GM20431 (cell line): Measurements from ENCODE around the gene NUP210L.

Experiments
- in situ Hi-C: fragments of 300-500 bp; cut with MseI, MboI; formaldehyde crosslinking; loops from one replicate; pipeline ENCODE4 v1.15.0; 2020; ENCODE audit warnings: low sequenced_read_pairs; ENCODE audit not compliant: unreplicated experiment

Gene NUP210L

GRCh38 chr1:153973071-153973470 lies 181.8 kb downstream of the NUP210L start:
- in situ Hi-C loops: no loop called here

GRCh38 chr1:153970346-153970745 lies 184.5 kb downstream of the NUP210L start:
- in situ Hi-C loops: no loop called here

GRCh38 chr1:153968972-153969371 lies 185.9 kb downstream of the NUP210L start:
- in situ Hi-C loops: no loop called here

GRCh38 chr1:153968408-153968807 lies 186.5 kb downstream of the NUP210L start:
- in situ Hi-C loops: no loop called here

GRCh38 chr1:153968000-153968363 lies 186.9 kb downstream of the NUP210L start:
- in situ Hi-C loops: no loop called here

- in situ Hi-C loops: no loop called here
Observed at GRCh38 chr1:153967107-153967999, 187.5 kb downstream of the NUP210L start, which contains the start of gene CREB3L4. TSS of gene CREB3L4 (plus strand) at chr1:153967902. CDS start at chr1:153968526, 624 bp downstream.

- in situ Hi-C loops: no loop called here
Observed at GRCh38 chr1:153963850-153964331, 191.0 kb downstream of the NUP210L start.

GRCh38 chr1:153963030-153963849 lies 191.6 kb downstream of the NUP210L start, which contains the start of gene SLC39A1:
TSS of gene SLC39A1 (minus strand) at chr1:153963537. CDS start at chr1:153962715, 822 bp downstream.
- in situ Hi-C loops: no loop called here

GRCh38 chr1:153962088-153963029 lies 192.5 kb downstream of the NUP210L start:
- in situ Hi-C loops: no loop called here

- in situ Hi-C loops: no loop called here
Observed at GRCh38 chr1:153961421-153961820, 193.5 kb downstream of the NUP210L start.

GRCh38 chr1:153960206-153960605 lies 194.7 kb downstream of the NUP210L start:
- in situ Hi-C loops: no loop called here

GRCh38 chr1:153959454-153959853 lies 195.4 kb downstream of the NUP210L start:
- in situ Hi-C loops: no loop called here

- in situ Hi-C loops: no loop called here
Observed at GRCh38 chr1:153958961-153959260, 196.0 kb downstream of the NUP210L start.

GRCh38 chr1:153958111-153958960 lies 196.5 kb downstream of the NUP210L start, which contains the start of gene CRTC2:
TSS of gene CRTC2 (minus strand) at chr1:153958612. CDS start at chr1:153958497, 115 bp downstream.
- in situ Hi-C loops: no loop called here

- in situ Hi-C loops: no loop called here
Observed at GRCh38 chr1:153957744-153958110, 197.1 kb downstream of the NUP210L start.

GRCh38 chr1:153956997-153957715 lies 197.7 kb downstream of the NUP210L start:
- in situ Hi-C loops: no loop called here

- in situ Hi-C loops: no loop called here
Observed at GRCh38 chr1:153954826-153955225, 200.0 kb downstream of the NUP210L start.

- in situ Hi-C loops: no loop called here
Observed at GRCh38 chr1:153953859-153954365, 201.0 kb downstream of the NUP210L start.
